Head of caudate nucleus (tissue), 42 donors: ENCODE measurements around the gene ZFAND2A.
"Not testable (repeated sequence)": the region's sequence is repeated elsewhere in the genome, so short reads cannot be mapped to it uniquely, and the experiment has no call there.

ENCODE experiments used
- DNase-seq, 42 donors: peaks; one replicate each; pipeline versions ENCODE4 v3.0.0 to v3.0.0-alpha.2; 2020 to 2021; ENCODE audit warnings: mixed read lengths in 7 of 42
- intact Hi-C: fragments of 100-400 bp; cut with DNase I; formaldehyde crosslinking; loops from one replicate; pipeline ENCODE4 v1.15.0; 2022

Gene ZFAND2A

DNA sequence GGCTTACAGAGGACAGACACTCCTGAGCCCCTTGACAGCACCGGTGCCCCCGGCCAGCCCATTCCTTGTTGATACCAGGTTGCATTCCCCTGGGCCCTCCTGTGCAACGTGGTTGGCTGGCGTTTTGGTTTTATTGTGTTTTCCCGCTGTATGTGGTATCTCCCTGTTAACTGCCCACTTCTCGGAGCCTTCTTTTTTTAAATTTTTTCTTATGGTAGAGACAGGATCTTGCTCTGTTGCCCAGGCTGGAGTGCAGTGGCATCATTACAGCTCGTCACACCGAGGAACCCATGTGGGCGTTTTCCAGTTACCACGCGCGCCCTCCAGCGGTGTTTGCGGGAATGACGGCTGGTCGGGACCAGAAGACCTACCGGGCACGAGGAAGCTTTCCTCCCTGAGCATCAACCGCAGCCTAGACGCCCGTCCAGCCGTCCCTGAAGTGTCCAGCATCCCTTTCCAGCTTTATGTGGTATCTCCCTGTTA is 16.9 kb upstream of the ZFAND2A start:
- peak in 40 of 42 donors; percentile 26 to 82 (median 64) for DNase-seq
- intact Hi-C loops: no loop called here

- DNase-seq: peak; percentile 39 to 93 (median 84)
- intact Hi-C loops: no loop called here
Measured at GRCh38 chr7:1175967-1176851, 16.2 kb upstream of the ZFAND2A start.

DNA sequence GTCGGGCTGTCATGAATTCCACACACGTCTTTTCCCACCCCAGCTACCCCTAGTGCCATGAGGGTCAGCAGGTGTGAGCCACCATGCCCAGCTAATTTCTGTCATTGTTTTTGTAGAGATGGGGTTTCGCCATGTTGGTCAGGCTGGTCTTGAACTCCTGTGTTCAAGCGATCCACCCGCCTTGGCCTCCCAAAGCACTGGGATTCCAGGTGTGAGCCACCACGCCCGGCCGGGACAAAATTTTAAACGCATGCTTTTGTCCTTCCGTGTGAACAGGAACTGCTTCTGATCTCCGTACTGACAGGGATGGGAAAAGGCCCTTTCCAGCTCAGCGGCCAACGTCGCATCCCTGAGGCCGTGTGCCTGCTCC is 15.6 kb upstream of the ZFAND2A start:
- no peak for DNase-seq
- intact Hi-C loops: no loop called here

GRCh38 chr7:1174881-1175596 is 15.0 kb upstream of the ZFAND2A start:
- intact Hi-C loops: no loop called here
- no peak for DNase-seq

DNA sequence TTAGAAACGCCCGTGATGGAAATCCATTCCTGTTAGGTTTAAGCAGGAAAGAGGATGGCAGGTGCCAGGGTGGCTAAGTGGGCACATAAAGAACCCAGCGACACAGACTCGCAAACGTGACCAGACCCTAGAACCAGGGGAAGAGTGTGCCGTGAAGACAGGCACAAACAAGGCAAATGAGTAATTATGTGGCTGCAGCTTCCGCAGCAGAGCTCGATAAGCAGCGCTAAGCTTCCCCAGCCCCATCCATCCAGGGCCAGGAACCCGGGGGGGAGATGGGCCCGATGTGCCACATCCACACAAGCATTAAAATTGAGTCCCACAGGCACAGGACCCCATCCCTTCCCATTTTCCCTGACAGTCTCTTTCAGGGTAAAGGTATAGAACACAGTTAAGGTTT is 14.0 kb upstream of the ZFAND2A start:
- DNase-seq: no peak
- intact Hi-C loops: no loop called here

- DNase-seq: no peak
- intact Hi-C loops: no loop called here
Measured at GRCh38 chr7:1172666-1173523, 12.9 kb upstream of the ZFAND2A start.

DNA sequence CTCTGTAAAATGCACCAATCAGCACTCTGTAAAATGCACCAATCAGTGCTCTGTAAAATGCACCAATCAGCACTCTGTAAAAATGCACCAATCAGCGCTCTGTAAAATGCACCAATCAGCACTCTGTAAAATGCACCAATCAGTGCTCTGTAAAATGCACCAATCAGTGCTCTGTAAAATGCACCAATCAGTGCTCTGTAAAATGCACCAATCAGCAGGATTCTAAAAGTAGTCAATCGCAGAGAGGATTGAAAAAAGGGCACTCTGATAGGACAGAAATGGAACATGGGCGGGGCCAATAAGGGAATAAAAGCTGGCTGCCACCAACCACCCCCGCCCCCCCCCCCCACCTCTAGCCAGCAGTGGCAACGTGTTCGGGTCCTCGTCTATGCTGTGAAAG is 11.5 kb upstream of the ZFAND2A start:
- DNase-seq: peak in 3 of 42 donors; percentile 30 to 36 (median 35)
- intact Hi-C loops: not testable (repeated sequence)

DNA sequence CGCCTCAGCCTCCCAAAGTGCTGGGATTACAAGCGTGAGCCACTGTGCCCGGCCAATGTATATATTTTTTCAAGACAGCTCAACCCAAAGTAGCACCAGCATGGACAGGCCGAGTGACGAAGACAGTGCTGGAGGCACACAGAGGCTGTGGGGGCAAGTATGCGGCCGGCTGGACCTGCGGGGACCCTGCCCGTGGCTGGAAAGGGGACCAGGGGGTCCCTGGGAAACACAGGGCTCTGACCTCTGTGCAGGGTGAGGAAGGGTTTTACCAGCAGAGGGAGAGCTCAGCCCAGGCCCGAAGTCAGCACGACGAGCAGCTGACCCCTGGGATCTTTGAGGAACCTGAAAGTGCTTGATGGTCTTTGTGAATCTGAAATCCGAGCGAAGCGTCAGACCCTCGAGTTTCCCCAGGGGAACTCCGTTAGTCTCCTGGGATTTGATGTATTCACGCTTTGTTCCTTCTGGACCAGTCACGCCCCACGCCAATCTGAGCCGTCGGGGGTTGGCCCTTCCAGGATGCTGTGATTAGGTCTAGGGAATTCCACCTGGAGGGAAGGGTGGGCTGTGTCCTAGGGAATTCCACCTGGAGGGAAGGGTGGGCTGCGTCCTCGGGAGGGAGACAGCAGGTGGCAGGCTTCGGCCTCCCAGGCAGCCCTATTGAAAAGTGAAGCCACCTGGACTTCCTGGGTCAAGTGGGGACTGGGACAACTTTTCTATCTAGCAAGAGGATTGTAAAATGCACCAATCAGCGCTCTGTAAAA is 10.9 kb upstream of the ZFAND2A start:
- DNase-seq: no peak
- intact Hi-C loops: no loop called here

DNA sequence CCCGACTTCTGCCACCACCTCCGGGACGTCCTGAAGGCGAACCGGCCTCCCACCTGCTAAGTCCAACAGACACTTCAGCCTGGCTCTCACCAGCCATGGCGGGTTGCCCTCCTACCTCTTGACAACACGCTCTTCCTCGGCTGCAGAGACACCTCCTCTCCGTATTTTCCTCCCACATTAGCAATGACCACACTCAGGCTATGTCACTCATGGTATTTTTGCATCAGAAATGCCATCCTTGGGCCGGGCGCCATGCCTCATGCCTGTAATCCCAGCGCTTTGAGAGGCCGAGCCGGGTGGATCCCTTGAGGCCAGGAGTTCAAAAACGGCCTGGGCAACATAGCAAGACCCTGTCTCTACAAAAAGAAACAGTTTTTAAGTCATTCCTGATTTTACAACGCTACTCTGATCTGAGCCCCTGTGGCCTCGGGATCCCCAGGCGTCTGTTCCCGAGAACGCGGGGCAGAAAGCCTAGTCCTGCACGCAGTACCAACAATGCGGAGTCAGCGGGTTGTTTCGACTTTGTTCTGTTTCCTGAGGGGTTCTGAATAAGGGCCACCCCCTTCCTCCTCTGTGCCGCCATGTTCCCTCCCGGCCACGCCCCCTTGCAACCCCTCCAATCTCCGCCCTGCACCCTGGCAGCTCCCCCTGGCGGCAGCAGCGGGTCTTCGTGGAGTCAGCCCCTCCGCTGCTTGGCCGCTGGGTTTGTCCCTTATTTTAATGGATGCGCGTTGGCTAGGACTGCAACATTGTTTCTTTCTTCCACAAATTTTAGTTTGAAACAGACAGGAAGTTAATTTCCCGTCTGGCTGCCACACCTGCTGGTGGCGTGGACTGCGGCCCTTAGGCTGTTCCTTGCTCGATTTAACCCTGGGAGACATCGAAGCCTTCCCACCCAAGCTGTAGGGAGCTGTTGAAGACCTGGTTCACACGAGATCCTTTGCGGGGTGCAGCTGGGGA is 9.7 kb upstream of the ZFAND2A start:
- DNase-seq: peak in 41 of 42 donors; percentile 47 to 92 (median 79)
- intact Hi-C loops: no loop called here

DNA sequence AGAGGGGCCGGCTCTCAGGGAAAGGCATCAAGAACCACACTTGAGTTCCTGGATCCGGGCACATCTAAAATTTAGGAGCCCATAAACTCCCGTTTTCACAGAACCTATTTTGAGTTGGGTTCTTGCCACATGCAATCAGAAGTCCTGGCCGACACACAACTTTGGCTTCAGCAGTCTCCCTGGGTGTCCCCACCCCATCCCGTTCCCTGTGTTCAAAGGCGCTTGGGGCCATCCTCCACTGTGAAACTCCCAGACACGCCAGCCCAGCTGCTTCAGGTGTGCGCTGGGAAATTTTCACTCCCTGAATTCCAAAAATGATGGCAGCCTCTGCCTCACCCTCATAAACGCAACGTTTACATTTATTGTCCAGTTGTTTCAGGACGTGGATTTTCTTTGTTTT is 8.4 kb upstream of the ZFAND2A start:
- intact Hi-C loops: no loop called here
- no peak for DNase-seq

DNA sequence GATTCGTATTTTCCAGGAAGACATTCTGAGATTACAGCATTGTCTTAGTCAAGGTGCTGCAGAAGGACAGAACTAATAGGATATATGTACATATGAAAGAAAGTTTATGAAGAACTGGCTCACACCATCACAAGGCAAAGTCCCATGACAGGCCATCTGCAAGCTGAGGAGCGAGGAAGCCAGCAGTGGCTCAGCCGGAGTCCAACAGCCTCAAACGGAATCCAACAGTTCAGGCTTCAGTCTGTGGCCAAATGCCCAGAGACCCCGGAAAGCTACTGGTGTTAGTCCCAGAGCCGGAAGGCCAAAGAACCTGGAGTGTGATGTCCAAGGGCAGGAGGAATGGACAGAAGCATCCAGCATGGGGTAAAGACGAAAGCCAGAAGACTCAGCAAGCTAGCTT is 4.4 kb upstream of the ZFAND2A start:
- DNase-seq: no peak
- intact Hi-C loops: no loop called here

- no peak for DNase-seq
- intact Hi-C loops: no loop called here
Measured at GRCh38 chr7:1163121-1163520, 3.1 kb upstream of the ZFAND2A start.

DNA sequence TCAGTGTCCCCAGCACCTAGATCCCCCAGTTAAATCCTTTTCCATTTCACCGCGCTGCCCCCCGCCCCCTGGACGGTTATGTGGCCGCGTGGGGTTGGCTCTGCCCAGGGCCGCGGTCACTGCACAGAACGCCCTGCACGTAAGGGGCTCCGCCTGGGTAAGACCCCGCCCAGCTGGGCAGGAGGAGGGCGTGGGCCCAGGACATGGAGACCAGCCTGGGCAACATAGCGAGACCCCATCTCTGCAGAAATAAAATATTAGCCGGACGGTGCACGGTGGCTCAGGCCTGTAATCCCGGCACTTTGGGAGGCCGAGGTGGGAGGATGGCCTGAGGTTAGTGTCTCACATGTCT is 650 bp upstream of the ZFAND2A start:
- peak in 7 of 42 donors; percentile 17 to 60 (median 29) for DNase-seq
- intact Hi-C loops: no loop called here

GRCh38 chr7:1159231-1159630 is 765 bp downstream of the ZFAND2A start:
- intact Hi-C loops: loop anchor here (10.0 kb wide), 1 partner anchor 164 kb away; no protein-coding TSS in a partner anchor

GRCh38 chr7:1158203-1159126 is 1.5 kb downstream of the ZFAND2A start:
- intact Hi-C loops: loop anchor here (10.0 kb wide), 1 partner anchor 164 kb away; no protein-coding TSS in a partner anchor
- DNase-seq: no peak

More at GRCh38 chr7:1159231-1159630, 765 bp downstream of the ZFAND2A start:
- DNase-seq: not testable (repeated sequence)
